Neural cell (in vitro differentiated cells): Measurements from ENCODE around the gene SNCA. TPM values are rescaled to one million over a fixed set of nuclear protein-coding genes. Genes with fewer than 3 reads are reported as not detected.

ENCODE experiments used
- H2AFZ ChIP-seq: fragments of 200-600, 300-800 bp; sonication (generic), shearing (Covaris generic); 2 replicates; pipeline ENCODE4 v1.6.0; 2014; ENCODE audit warnings: low read depth, mild to moderate bottlenecking, antibody characterized with exemption, low read length, moderate library complexity
- H3F3A ChIP-seq: fragments of 200-600 bp; shearing (Covaris generic); 2 replicates; pipeline ENCODE4 v1.6.1; 2016; ENCODE audit warnings: mild to moderate bottlenecking, moderate library complexity, mixed read lengths, antibody characterized with exemption, low read length; ENCODE audit not compliant: insufficient read depth, poor library complexity, severe bottlenecking
- H3K27ac ChIP-seq: fragments of 200-600, 300-800 bp; sonication (generic), shearing (Covaris generic); 2 replicates; pipeline ENCODE4 v1.5.1; 2014; ENCODE audit warnings: mild to moderate bottlenecking, low read length, moderate library complexity
- H3K27me3 ChIP-seq: fragments of 300-800, 200-600 bp; sonication (generic), shearing (Covaris generic); 2 replicates; pipeline ENCODE4 v1.6.0; 2014; ENCODE audit warnings: mild to moderate bottlenecking, low read depth, low read length, moderate library complexity; ENCODE audit not compliant: insufficient read depth
- H3K36me3 ChIP-seq: fragments of 300-800, 200-600 bp; sonication (generic), shearing (Covaris generic); 2 replicates; pipeline ENCODE4 v1.5.1; 2014; ENCODE audit warnings: mild to moderate bottlenecking, antibody characterized with exemption, low read length, moderate library complexity; ENCODE audit not compliant: insufficient read depth
- H3K4me2 ChIP-seq: fragments of 300-800, 200-600 bp; sonication (generic), shearing (Covaris generic); 2 replicates; pipeline ENCODE4 v1.6.0; 2014; ENCODE audit warnings: mild to moderate bottlenecking, low read length
- H3K4me3 ChIP-seq: fragments of 300-800, 200-600 bp; sonication (generic), shearing (Covaris generic); 2 replicates; pipeline ENCODE4 v1.5.1; 2014; ENCODE audit warnings: mild to moderate bottlenecking, low read length, moderate library complexity
- H3K79me2 ChIP-seq: fragments of 200-600 bp; shearing (Covaris generic); replicated peaks from 2 replicates; pipeline ENCODE4 v1.6.0; 2014; ENCODE audit warnings: mild to moderate bottlenecking, low read length, moderate library complexity; ENCODE audit not compliant: insufficient read depth
- H3K9ac ChIP-seq: fragments of 300-800, 200-600 bp; sonication (generic), shearing (Covaris generic); 2 replicates; pipeline ENCODE4 v1.6.1; 2016; ENCODE audit warnings: mild to moderate bottlenecking, low read length, mixed read lengths
- H3K9me2 ChIP-seq: fragments of 200-600 bp; shearing (Covaris generic); 2 replicates; pipeline ENCODE4 v1.6.1; 2016; ENCODE audit warnings: mild to moderate bottlenecking, low read length, mixed read lengths; ENCODE audit not compliant: insufficient read depth
- H3K9me3 ChIP-seq: fragments of 200-600, 300-800 bp; sonication (generic), shearing (Covaris generic); 2 replicates; pipeline ENCODE4 v1.6.1; 2016; ENCODE audit warnings: mild to moderate bottlenecking, mixed run types, low read length, moderate library complexity, mixed read lengths
- H4K20me1 ChIP-seq: fragments of 200-600 bp; shearing (Covaris generic); 2 replicates; pipeline ENCODE4 v1.6.1; 2016; ENCODE audit warnings: mild to moderate bottlenecking, mixed run types; ENCODE audit not compliant: insufficient read depth
- CTCF ChIP-seq: fragments of 450-650 bp; IDR thresholded peaks from 2 replicates; pipeline ENCODE4 v1.5.1; 2014; ENCODE audit warnings: antibody characterized with exemption, mild to moderate bottlenecking, moderate library complexity; ENCODE audit not compliant: poor library complexity, severe bottlenecking
- EZH2 ChIP-seq: fragments of 200-600, 300-800 bp; shearing (Covaris generic), sonication (generic); IDR thresholded peaks from 2 replicates; pipeline ENCODE4 v1.6.1; 2014; ENCODE audit warnings: antibody characterized with exemption, low read length, borderline replicate concordance, mild to moderate bottlenecking; ENCODE audit not compliant: insufficient read depth, poor library complexity, severe bottlenecking
- MXI1 ChIP-seq: fragments of 450-650 bp; conservative IDR thresholded peaks from 2 replicates; pipeline ENCODE4 v1.6.1; 2014; ENCODE audit warnings: antibody characterized with exemption, mild to moderate bottlenecking; ENCODE audit not compliant: poor library complexity, severe bottlenecking
- POLR2AphosphoS5 ChIP-seq: IDR thresholded peaks from 2 replicates; pipeline ENCODE4 v1.6.1; 2012
- RAD21 ChIP-seq: fragments of 450-650 bp; conservative IDR thresholded peaks from 2 replicates; pipeline ENCODE4 v1.6.1; 2014; ENCODE audit warnings: antibody characterized with exemption, mild to moderate bottlenecking, moderate library complexity
- SMC3 ChIP-seq: fragments of 450-650 bp; conservative IDR thresholded peaks from 2 replicates; pipeline ENCODE4 v1.6.1; 2014; ENCODE audit warnings: antibody characterized with exemption, mild to moderate bottlenecking, moderate library complexity; ENCODE audit not compliant: poor library complexity
- TAF1 ChIP-seq: IDR thresholded peaks from 2 replicates; pipeline ENCODE4 v1.6.1; 2012; ENCODE audit warnings: low read depth
- polyA plus RNA-seq: library from polyadenylated mRNA; depleted of rRNA; stranded (reverse); fragments of >200 nt; gene quantifications from 2 replicates; pipeline ENCODE4 v1.2.3, GENCODE V29; 2014

SNCA gene
- polyA plus RNA-seq, 1 donor from 2014 or later: 66.1 TPM

DNA sequence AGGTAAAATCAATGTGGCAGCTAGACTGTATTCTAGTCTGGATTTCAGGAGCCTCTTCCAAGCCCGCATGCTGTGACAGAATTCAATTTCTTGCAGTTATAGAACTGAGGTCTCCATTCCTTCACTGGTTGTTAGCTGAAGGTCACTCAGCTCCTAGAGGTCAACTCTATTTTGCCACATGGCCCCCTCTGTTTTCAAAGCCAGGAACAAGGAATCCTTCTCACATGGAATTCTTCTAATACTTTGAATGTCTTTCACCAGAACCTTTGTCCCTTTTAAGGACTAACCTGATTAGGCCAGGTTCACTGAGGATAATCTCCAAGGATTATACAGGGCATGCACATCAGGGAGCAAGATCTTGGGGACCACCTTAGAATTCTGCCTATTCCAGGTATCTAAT, 34.2 kb upstream of the SNCA start:
- Histone ChIP-seq H3K9me2 (no peaks in the 10 kb centered on the region), H3K79me2 (no peaks in the 10 kb centered on the region), H3K4me2 (no peak overlapping the region), H3K27ac (no peak overlapping the region), H3K9me3 (no peaks in the 10 kb centered on the region), H3K36me3 (no peaks in the 10 kb centered on the region), H3K9ac (no peak overlapping the region), H3F3A (no peaks in the 10 kb centered on the region), H3K27me3 (no peaks in the 10 kb centered on the region), H2AFZ (no peak overlapping the region), H3K4me3 (no peak overlapping the region), H4K20me1 (no peaks in the 10 kb centered on the region)
- TF ChIP-seq RAD21 (no peak), CTCF (no peak)

DNA sequence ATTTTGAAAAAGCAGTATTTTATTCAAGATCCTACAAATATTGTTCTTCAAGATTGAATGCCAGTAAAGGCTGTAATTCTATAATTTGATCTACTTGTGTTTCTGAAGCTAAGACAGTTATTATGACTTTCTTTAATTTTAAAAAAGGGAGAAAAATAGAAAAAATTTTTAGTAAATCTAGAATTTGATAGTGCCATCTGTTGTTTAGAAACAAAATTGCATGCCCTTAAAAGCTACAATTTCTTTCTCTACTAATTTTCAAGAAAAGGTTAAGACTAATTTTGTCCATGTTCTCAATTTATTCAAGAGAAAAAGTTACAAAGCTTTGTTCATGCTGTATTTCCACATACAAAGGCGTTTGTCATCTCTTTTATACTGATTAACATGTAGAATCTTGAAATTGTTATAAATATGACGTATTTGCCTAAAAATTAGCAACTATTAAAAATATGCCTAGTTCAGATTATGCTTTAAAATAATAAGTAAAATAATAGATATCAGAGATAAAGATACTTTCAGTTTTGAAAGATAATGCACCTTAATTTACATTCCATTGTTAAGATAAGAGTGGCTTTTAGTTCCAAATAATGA, 32.1 kb upstream of the SNCA start:
- Histone ChIP-seq H3K9me2 (no peaks in the 10 kb centered on the region), H4K20me1 (no peaks in the 10 kb centered on the region), H2AFZ (no peak overlapping the region), H3K4me2 (no peak overlapping the region), H3K4me3 (no peak overlapping the region), H3K27ac (no peak overlapping the region), H3K79me2 (no peaks in the 10 kb centered on the region), H3F3A (no peaks in the 10 kb centered on the region), H3K36me3 (no peaks in the 10 kb centered on the region), H3K9me3 (no peaks in the 10 kb centered on the region), H3K9ac (no peak overlapping the region), H3K27me3 (no peaks in the 10 kb centered on the region)
- TF ChIP-seq RAD21 (peak; percentile 36), MXI1 (no peak), SMC3 (peak; percentile 56), CTCF (peak; percentile 46)

- Histone ChIP-seq H3F3A (no peaks in the 10 kb centered on the region), H3K9me3 (no peaks in the 10 kb centered on the region), H3K79me2 (no peaks in the 10 kb centered on the region), H2AFZ (no peak overlapping the region), H4K20me1 (no peaks in the 10 kb centered on the region), H3K4me2 (no peak overlapping the region), H3K9ac (no peak overlapping the region), H3K4me3 (no peak overlapping the region), H3K36me3 (no peaks in the 10 kb centered on the region), H3K27ac (no peak overlapping the region), H3K27me3 (no peaks in the 10 kb centered on the region), H3K9me2 (no peaks in the 10 kb centered on the region)
- TF ChIP-seq RAD21 (no peak), TAF1 (no peak), SMC3 (no peak), EZH2 (no peak), MXI1 (no peak), POLR2AphosphoS5 (no peak), CTCF (no peak)
Observed at GRCh38 chr4:89868276-89868675, 31.3 kb upstream of the SNCA start.
